ENCODE data around the gene IFT88. TPM values are rescaled to one million over a fixed set of nuclear protein-coding genes. Genes with fewer than 3 reads are reported as not detected.

Gene IFT88
- total RNA-seq, 1 experiment from 2014 or later: 12.3 TPM

GRCh38 chr13:20703780-20704458, 137.0 kb downstream of the IFT88 start:
- peak; percentile 53 for TF ChIP-seq CTCF (IDR thresholded peaks at IDR 0.05)
- TF ChIP-seq SIN3A (IDR thresholded peaks at IDR 0.05; ENCODE audit: borderline replicate concordance, insufficient read depth, low read depth, low read length): no peak
- Histone ChIP-seq H3K4me3 (ENCODE audit: low read depth in 2 of 2, low read length in 2 of 2) (peak overlapping the region; percentile 23 to 54; a peak in 3 of 4 replicates), H3K4me1 (ENCODE audit: control insufficient read depth, insufficient read depth, low read length) (no peaks in the 10 kb centered on the region; the same call in 1 of the 2 replicates), H3K27ac (ENCODE audit: low read length) (no peak overlapping the region), H3K9me3 (ENCODE audit: control insufficient read depth, insufficient read depth, low read depth, low read length) (no peaks in the 10 kb centered on the region), H3K27me3 (ENCODE audit: control insufficient read depth, insufficient read depth, low read length) (peaks cover 3% of the 10 kb centered on the region; the same call in 1 of the 2 replicates), H3K36me3 (ENCODE audit: control insufficient read depth, insufficient read depth, low read length) (no peaks in the 10 kb centered on the region)
- CTCF ChIA-PET: interaction anchor here (0.7 kb wide), 1 partner anchor 104 kb away, joined by 3 read pairs; no protein-coding TSS in a partner anchor
- no peak for DNase-seq (ENCODE audit: low read depth, low spot score)
- intact Hi-C loops (cut with micrococcal nuclease; ENCODE audit: unreplicated experiment) (loop anchor here (5.0 kb wide), 1 partner anchor 207 kb away; no protein-coding TSS in a partner anchor), in situ Hi-C loops (cut with HindIII; ENCODE audit: low pct_unique_long_range_greater_than_20kb, low sequenced_read_pairs) (no loop called here)
- no TSS peak for BruUV-seq (replicated peaks)
- peak; percentile 94 for ATAC-seq
- POLR2A ChIA-PET: no interaction called here

GRCh38 chr13:20704459-20705069, 137.6 kb downstream of the IFT88 start:
- no peaks in the 10 kb centered on the region; the same call in 1 of the 2 replicates for H3K4me1 ChIP-seq (ENCODE audit: control insufficient read depth, insufficient read depth, low read length)
- 0 out of 4 replicates have a peak overlapping the region, but pooled peaks have one; percentile 7 to 14 for H3K4me3 ChIP-seq (ENCODE audit: low read depth in 2 of 2, low read length in 2 of 2)
- intact Hi-C loops (cut with micrococcal nuclease; ENCODE audit: unreplicated experiment) (loop anchor here (5.0 kb wide), 1 partner anchor 207 kb away; no protein-coding TSS in a partner anchor), in situ Hi-C loops (cut with HindIII; ENCODE audit: low pct_unique_long_range_greater_than_20kb, low sequenced_read_pairs) (no loop called here)
- TF ChIP-seq POLR2AphosphoS5 (IDR thresholded peaks at IDR 0.05; ENCODE audit: low read depth, low read length) (no peak), SIN3A (IDR thresholded peaks at IDR 0.05; ENCODE audit: borderline replicate concordance, insufficient read depth, low read depth, low read length) (no peak), CTCF (IDR thresholded peaks at IDR 0.05) (no peak), TCF7L2 (IDR thresholded peaks at IDR 0.05; ENCODE audit: low read depth, low read length) (no peak), REST (IDR thresholded peaks at IDR 0.05; ENCODE audit: insufficient read depth in 1 of 2, low read depth in 2 of 2, low read length in 1 of 2) (no peak)
- no peaks in the 10 kb centered on the region for H3K9me3 ChIP-seq (ENCODE audit: control insufficient read depth, insufficient read depth, low read depth, low read length)
- no peaks in the 10 kb centered on the region for H3K36me3 ChIP-seq (ENCODE audit: control insufficient read depth, insufficient read depth, low read length)
- ChIA-PET POLR2A (no interaction called here), CTCF (no interaction called here)
- peak; percentile 25; the same call in 1 of the 2 replicates for ATAC-seq
- BruUV-seq (replicated peaks): no TSS peak
- H3K27me3 ChIP-seq (ENCODE audit: control insufficient read depth, insufficient read depth, low read length): peaks cover 3% of the 10 kb centered on the region; the same call in 1 of the 2 replicates
- DNase-seq (ENCODE audit: low read depth, low spot score): no peak
- no peak overlapping the region for H3K27ac ChIP-seq (ENCODE audit: low read length)

All from Panc1 (cell line).